NCI-H526 (cell line): ENCODE data around the gene STAT3.
"Not testable (repeated sequence)": the region's sequence is repeated elsewhere in the genome, so short reads cannot be mapped to it uniquely, and the experiment has no call there.

ENCODE experiments used
- DNase-seq, 2 experiments: peaks; one replicate each; lab custom pipeline; 2025; lab: John Stamatoyannopoulos, UW

The STAT3 gene

GRCh38 chr17:42316755-42317154 lies 71.5 kb downstream of the STAT3 start:
- DNase-seq = no peak

GRCh38 chr17:42315402-42316156 lies 72.7 kb downstream of the STAT3 start:
- DNase-seq = no peak

GRCh38 chr17:42313773-42314566 lies 74.3 kb downstream of the STAT3 start:
- no peak for DNase-seq

DNA sequence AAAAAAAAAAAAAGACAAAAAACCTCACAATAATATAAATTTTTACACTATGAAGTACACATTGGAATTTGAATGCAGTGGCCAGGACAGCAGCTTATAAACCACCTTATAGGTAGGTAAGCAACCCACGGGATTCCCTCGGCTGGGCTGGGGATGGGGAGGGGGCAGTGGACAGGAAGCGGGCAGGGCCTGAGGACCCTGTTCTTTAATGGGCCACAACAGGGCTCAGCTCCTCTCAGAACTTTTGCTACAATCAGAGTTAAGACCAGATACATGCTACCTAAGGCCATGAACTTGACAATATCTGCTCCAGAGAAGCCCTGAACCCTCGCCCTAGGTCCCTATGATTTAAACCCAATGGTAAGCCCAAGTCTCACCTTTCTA lies 74.9 kb downstream of the STAT3 start:
- no peak for DNase-seq

GRCh38 chr17:42312285-42313130 lies 75.7 kb downstream of the STAT3 start:
- DNase-seq = peak; percentile 79 to 95

DNA sequence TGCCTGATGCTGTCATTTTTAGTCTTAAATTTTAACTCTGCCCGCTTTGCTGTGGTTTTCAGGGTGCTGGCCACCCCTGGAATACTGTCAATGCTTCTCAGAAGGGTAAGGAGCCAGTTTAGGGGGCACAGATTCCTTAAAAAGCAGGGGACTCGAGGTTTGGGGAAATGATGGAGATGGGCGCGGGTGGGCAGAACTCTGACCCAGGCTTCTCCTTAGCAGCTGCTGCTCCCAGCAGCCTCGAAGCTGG lies 76.3 kb downstream of the STAT3 start:
- DNase-seq = no peak

DNA sequence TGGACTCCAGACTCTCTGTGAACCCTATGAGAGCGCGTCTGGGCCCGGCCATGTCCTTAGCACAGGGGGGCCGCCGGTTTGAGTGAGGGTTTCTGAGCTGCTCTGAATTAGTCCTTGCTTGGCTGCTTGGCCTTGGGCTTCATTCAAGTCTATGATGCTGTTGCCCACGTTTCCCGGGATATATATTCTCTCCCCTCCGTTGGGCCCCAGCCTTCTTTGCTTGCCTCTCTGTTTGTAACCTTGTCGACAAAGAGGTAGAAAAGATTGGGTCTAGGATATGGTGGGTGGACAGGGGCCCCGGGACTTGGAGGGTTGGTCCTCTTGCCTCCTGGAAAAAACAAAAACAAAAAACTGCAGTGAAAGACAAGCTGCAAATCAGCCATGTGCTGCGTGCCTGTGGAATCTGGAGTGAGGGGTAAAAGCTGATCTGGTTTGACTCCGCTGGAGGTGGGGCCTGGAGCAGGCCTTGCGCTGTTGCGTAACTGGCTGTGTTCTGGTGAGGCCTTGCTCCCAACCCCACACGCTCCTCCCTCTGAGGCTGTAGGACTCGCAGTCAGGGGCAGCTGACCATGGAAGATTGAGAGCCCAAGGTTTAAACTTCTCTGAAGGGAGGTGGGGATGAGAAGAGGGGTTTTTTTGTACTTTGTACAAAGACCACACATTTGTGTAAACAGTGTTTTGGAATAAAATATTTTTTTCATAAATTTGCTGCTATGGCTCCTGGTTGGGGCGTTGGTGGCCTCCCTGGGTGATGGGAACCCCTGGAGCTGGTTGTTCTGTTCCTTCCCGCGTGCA lies 76.8 kb downstream of the STAT3 start:
- DNase-seq = peak; percentile 8 to 56

DNA sequence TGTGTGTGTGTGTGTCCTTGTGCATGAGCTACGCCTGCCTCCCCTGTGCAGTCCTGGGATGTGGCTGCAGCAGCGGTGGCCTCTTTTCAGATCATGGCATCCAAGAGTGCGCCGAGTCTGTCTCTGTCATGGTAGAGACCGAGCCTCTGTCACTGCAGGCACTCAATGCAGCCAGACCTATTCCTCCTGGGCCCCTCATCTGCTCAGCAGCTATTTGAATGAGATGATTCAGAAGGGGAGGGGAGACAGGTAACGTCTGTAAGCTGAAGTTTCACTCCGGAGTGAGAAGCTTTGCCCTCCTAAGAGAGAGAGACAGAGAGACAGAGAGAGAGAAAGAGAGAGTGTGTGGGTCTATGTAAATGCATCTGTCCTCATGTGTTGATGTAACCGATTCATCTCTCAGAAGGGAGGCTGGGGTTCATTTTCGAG lies 77.4 kb downstream of the STAT3 start:
- no peak for DNase-seq

DNA sequence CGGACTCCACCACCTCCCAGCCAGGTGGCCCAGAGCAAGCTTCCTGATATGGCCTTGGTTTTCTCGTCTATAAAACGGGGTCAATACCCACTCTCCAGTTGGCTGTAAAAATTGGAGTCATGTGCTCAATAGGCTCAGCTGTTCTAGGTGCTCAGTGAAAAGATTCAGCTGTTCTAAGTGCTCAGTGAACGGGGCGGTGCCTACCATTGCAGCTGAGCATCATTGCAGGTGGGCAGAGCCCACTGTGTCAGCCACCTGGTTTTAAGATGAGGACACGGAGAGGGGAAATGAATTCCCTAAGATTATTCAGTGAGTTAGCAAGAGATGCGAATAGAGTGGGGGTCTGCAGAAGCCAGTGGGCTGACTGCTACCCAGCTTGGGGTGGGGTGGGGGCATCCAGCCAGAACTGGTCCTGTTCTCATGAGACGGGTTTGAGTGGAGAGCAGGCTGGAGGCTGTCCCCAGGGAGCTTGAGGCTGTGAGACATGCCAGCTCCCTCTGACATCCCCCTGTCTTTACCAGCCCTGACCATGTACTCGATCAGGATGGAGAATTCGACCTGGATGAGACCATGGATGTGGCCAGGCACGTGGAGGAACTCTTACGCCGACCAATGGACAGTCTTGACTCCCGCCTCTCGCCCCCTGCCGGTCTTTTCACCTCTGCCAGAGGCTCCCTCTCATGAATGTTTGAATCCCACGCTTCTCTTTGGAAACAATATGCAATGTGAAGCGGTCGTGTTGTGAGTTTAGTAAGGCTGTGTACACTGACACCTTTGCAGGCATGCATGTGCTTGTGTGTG lies 78.1 kb downstream of the STAT3 start:
- no peak for DNase-seq

GRCh38 chr17:42309142-42309541 lies 79.1 kb downstream of the STAT3 start:
- DNase-seq = no peak

GRCh38 chr17:42308446-42308845 lies 79.8 kb downstream of the STAT3 start:
- DNase-seq = no peak

DNA sequence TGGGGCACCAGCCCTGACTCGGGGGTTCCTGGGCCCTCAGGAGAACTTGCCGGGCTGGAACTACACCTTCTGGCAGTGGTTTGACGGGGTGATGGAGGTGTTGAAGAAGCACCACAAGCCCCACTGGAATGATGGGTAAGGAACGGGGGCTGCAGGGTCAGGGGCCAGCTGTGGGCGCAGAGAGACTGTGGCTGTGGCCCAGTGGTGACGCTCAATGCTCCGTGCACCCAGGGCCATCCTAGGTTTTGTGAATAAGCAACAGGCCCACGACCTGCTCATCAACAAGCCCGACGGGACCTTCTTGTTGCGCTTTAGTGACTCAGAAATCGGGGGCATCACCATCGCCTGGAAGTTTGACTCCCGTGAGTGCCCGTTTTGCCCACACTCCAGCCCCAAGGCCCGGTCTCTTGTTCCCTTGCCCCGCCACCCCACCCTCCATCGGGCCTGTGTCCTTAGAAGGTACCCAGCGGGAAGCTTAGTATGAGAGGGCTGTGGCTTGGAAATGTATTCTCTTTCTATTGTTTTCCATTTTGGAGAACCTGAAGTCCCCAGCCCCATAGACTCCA lies 80.8 kb downstream of the STAT3 start:
- DNase-seq = no peak

DNA sequence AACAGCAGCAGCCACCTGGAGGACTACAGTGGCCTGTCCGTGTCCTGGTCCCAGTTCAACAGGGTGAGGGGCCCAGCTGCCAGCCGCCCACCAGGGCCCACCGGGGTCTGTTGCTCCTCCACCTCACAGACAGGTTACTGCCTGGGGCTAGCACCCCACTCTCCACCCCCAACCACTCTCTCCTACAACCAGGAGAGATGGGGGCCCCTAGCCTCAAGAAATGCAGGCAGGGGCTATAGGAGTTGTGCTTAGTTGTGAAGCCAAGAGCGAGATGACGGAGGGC lies 81.9 kb downstream of the STAT3 start:
- no peak for DNase-seq

DNA sequence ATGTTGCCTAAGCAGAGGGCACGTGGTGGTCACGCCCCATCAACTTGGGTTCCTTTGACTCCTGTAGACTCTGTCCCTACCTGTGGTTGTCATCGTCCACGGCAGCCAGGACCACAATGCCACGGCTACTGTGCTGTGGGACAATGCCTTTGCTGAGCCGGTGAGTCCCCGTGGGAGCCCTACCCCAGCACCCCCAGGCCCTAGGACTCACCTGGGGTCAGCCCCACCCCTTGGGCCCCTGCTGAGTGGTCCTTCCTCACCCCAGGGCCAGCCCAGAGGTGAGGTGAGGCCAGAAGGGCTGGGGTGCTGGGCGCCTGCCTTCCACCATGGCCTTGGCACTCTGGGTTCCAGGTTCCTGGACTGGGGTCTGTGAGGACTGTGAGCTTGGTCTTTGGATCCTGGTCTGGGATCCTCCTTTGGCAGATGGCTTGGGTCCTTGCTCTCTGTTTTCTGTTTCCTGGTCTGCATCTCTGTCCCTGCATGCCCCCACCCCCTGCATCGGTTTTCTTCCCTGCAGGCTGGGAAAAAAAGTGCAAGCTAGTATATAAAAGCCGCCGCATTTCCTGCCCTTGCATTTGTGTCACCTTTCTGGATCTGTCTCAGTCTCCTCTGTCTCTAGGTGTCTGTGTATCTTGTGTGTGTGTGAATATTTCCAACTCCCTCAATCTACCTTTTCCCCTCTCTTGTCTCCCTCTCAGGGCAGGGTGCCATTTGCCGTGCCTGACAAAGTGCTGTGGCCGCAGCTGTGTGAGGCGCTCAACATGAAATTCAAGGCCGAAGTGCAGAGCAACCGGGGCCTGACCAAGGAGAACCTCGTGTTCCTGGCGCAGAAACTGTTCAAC lies 82.5 kb downstream of the STAT3 start:
- no peak for DNase-seq

DNA sequence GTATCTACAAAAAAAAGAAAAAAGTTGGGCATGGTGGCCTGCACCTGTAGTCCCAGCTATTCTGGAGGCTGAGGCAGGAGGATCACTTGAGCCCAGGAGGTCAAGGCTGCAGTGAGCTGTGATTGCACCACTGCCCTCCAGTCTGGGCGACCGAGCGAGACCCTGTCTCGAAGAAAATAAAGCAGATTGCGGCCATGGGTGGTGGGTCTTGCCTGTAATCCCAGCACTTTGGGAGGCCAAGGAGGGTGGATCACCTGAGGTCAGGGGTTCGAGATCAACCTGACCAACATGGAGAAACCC lies 83.3 kb downstream of the STAT3 start:
- not testable (repeated sequence) for DNase-seq

DNA sequence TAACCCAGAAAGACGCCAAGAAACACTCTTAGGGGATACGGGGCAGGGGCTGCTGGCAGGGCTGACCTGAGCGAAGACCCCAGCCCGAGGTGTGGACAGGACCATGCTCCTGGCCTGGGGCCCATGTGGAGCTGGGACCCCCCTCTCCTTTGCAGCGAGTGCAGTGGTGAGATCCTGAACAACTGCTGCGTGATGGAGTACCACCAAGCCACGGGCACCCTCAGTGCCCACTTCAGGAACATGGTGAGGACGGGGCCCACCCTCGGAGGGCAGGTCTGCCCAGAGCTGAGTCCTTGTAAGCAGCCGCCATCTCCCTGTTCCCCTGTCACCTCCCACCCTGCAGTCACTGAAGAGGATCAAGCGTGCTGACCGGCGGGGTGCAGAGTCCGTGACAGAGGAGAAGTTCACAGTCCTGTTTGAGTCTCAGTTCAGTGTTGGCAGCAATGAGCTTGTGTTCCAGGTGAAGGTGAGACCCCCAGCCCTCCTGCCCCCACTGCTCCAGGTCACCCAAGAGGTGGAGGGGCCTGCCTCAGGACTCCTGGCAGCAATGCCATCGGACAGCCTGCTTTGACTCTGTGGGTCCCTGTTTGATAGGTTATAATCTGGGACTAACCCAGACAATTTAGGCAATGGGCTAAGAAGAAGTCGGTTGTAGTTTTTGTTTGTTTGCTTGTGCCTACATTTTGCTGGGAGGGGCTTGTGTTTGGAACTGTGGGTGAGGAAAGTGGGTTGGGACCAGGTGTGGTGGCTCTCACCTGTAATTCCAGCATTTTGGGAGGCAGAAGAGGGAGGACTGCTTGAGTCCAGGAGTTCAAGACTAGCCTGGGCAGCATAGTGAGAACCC lies 83.8 kb downstream of the STAT3 start:
- no peak for DNase-seq

DNA sequence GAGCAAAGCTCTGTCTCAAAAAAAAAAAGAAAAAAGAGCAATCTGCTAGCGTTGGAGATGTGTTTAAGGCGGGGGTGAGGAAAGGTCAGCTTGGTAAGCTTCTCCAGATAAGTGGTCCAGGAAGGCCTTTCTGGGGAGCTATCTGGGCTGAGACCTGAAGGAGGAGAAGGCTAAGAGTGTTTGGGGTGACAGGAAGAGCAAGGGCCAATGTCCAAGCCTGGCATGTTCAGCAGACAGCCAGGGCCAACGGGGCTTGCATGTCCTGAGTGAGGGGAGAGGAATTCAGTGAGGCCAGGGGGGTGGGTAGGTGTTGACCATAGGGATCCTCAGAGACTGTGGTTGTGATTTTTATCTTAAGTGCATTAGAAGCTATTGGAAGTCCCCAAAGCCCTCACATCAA lies 84.5 kb downstream of the STAT3 start:
- DNase-seq = no peak

- DNase-seq = no peak
Measured at GRCh38 chr17:42301022-42301421, 87.2 kb downstream of the STAT3 start.

GRCh38 chr17:42299913-42300312 lies 88.3 kb downstream of the STAT3 start:
- DNase-seq = not testable (repeated sequence)
